ENCODE results near the gene ADCY5.

DNA sequence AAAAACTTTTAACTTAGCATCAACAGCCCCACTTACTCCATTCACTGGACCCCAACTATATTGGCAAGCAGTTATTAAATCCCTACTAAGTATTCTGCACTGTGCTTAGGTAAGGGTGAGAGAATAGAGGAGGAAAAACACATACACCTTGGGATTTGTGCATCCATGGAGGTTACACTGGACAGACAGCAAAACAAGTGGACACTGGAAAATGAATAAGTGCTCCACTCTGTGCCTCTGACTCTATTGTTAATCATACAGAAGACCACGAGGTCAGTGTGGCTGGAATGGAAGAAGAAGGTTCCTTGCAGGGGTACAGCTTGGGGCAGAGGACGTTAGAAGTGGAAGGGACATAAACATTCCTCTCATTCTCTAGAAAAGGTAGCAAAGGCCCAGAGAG, 3.2 kb downstream of the ADCY5 start:
- TF ChIP-seq EGR1 (IDR thresholded peaks at IDR 0.05; ENCODE audit: low read depth): no peak
- TF ChIP-seq, protein P1, sequence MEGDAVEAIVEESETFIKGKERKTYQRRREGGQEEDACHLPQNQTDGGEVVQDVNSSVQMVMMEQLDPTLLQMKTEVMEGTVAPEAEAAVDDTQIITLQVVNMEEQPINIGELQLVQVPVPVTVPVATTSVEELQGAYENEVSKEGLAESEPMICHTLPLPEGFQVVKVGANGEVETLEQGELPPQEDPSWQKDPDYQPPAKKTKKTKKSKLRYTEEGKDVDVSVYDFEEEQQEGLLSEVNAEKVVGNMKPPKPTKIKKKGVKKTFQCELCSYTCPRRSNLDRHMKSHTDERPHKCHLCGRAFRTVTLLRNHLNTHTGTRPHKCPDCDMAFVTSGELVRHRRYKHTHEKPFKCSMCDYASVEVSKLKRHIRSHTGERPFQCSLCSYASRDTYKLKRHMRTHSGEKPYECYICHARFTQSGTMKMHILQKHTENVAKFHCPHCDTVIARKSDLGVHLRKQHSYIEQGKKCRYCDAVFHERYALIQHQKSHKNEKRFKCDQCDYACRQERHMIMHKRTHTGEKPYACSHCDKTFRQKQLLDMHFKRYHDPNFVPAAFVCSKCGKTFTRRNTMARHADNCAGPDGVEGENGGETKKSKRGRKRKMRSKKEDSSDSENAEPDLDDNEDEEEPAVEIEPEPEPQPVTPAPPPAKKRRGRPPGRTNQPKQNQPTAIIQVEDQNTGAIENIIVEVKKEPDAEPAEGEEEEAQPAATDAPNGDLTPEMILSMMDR (IDR thresholded peaks at IDR 0.05 in 2 of 3, conservative IDR thresholded peaks at IDR 0.05 in 1 of 3; ENCODE audit: borderline replicate concordance in 1 of 3, insufficient read depth in 1 of 3, low read depth in 2 of 3, low read length in 2 of 3): no peak
- TF ChIP-seq POLR2A (IDR thresholded peaks at IDR 0.05; ENCODE audit: borderline replicate concordance, extremely low read depth, insufficient read depth, insufficient read length): no peak
